H1 (cell line): ENCODE measurements around the gene RBP7. TPM values are rescaled to one million over a fixed set of nuclear protein-coding genes. Genes with fewer than 3 reads are reported as not detected.

ENCODE experiments used
- CBX8 ChIP-seq: fragments of 300-800, 300-1000 bp; sonication (generic); IDR thresholded peaks from 2 replicates; pipeline ENCODE4 v1.7.1; 2016; ENCODE audit warnings: low read depth, low read length, borderline replicate concordance
- polyA plus RNA-seq, 7 experiments: library from polyadenylated mRNA; depleted of rRNA in 3 of 7; stranded (reverse) in 5 of 7; unstranded in 2 of 7; fragments of >200 nt in 5 of 7; fragments of 200-250 nt in 2 of 7; gene quantifications; 1 replicate in 5 of 7; 2 replicates in 1 of 7; 4 replicates in 1 of 7; pipeline versions ENCODE4 v1.2.1 to v1.2.3, GENCODE V29; 2011 to 2013; ENCODE audit warnings: missing spikeins in 2 of 7, mixed read lengths in 2 of 7
- total RNA-seq: library from RNA; stranded (reverse); fragmentation: NEBNext Ultra II Directional; extraction: Animal tissue kit (Norgen Biotek cat#: 25700); gene quantifications from 2 replicates; pipeline ENCODE4 v1.2.1, GENCODE V29; 2021

The RBP7 gene
- total and polyA plus RNA-seq, 2 of the 8 experiments (the other 6 are each of a cell fraction or from before 2014, with no cell fraction given): 5.7 to 7.2 TPM

GRCh38 chr1:10050611-10051010 is 53.6 kb downstream of the RBP7 start (continued):
- no peak for TF ChIP-seq CBX8
